Stomach (tissue), 4 donors: ENCODE measurements around the gene MAVS.

Source experiments
- CTCF ChIP-seq, 7 experiments: fragments of 450-650 bp in 4 of 7; fragments of 200-600 bp in 3 of 7; sonication (generic) in 3 of 7; IDR thresholded peaks; one replicate each; pipeline ENCODE4 v1.5.1; 2016 to 2019; ENCODE audit warnings: antibody characterized with exemption in 7 of 7, control low read depth in 2 of 7, mild to moderate bottlenecking in 1 of 7
- EP300 ChIP-seq: sonication (generic); formaldehyde crosslinking; IDR thresholded peaks from one replicate; pipeline ENCODE4 v1.6.1; 2017; ENCODE audit warnings: antibody characterized with exemption
- POLR2A ChIP-seq, 4 donors: fragments of 450-650 bp; IDR thresholded peaks; one replicate each; pipeline ENCODE4 v1.6.1; 2016; ENCODE audit warnings: antibody characterized with exemption in 4 of 4, control low read depth in 2 of 4, mild to moderate bottlenecking in 1 of 4, moderate library complexity in 1 of 4
- POLR2AphosphoS5 ChIP-seq, 3 donors: sonication (generic); formaldehyde crosslinking; IDR thresholded peaks; one replicate each; pipeline ENCODE4 v1.6.1; 2016; ENCODE audit warnings: antibody characterized with exemption in 3 of 3

- TF ChIP-seq CTCF (IDR thresholded peaks at IDR 0.05): no peak
- TF ChIP-seq EP300: no peak
- no peak for TF ChIP-seq POLR2AphosphoS5 (IDR thresholded peaks at IDR 0.05)
- no peak for TF ChIP-seq POLR2A (IDR thresholded peaks at IDR 0.05)
Observed at GRCh38 chr20:3803854-3804253, 42.8 kb upstream of the MAVS start.
